Endothelial cell of umbilical vein (primary cell): ENCODE data around the gene SHISA2. TPM values are rescaled to one million over a fixed set of nuclear protein-coding genes. Genes with fewer than 3 reads are reported as not detected.

Source experiments
- BruUV-seq: library from RNA; stranded (reverse); fragments of 400-500 nt; replicated peaks from 2 replicates; lab custom pipeline; 2021; lab: Mats Ljungman, UMichigan
- CTCF ChIA-PET: fragments of 300-600, 350-600 bp; sonication (Branson Sonifier 250); formaldehyde crosslinking; loops from one replicate; lab custom pipeline; 2021; ENCODE audit warnings: antibody characterized with exemption, inconsistent platforms; lab: Charles Lee
- POLR2A ChIA-PET: fragments of 300-600, 350-600 bp; sonication (Branson Sonifier 250); formaldehyde crosslinking; loops from one replicate; lab custom pipeline; 2021; ENCODE audit warnings: antibody characterized with exemption, inconsistent platforms; lab: Charles Lee
- DNase-seq: peaks from one replicate; pipeline ENCODE4 v3.0.0-alpha.2; 2011; ENCODE audit warnings: low read depth, low spot score
- FAIRE-seq: peaks from 2 replicates; lab custom pipeline; 2011; peaks lifted over from hg19 to GRCh38; lab: Jason Lieb, UNC
- H2AFZ ChIP-seq: 2 replicates; pipeline ENCODE4 v1.6.0; 2012; ENCODE audit warnings: low read depth, low read length, control low read depth, inconsistent platforms
- H3K27ac ChIP-seq: 2 replicates; pipeline ENCODE4 v1.5.1; 2011; ENCODE audit warnings: low read depth, mild to moderate bottlenecking, control low read depth, low read length, moderate library complexity; ENCODE audit not compliant: insufficient read depth
- H3K27me3 ChIP-seq, 2 experiments: 2 replicates each; pipeline versions ENCODE4 v1.6.0 to v1.6.1; 2011; ENCODE audit warnings: low read length in 2 of 2, mixed read lengths in 1 of 2; ENCODE audit not compliant: control insufficient read depth in 2 of 2, insufficient read depth in 2 of 2
- H3K36me3 ChIP-seq, 2 experiments: 2 replicates in 1 of 2; 3 replicates in 1 of 2; pipeline ENCODE4 v1.5.1; 2011; ENCODE audit warnings: low read length in 2 of 2, mild to moderate bottlenecking in 1 of 2, moderate library complexity in 1 of 2; ENCODE audit not compliant: control insufficient read depth in 2 of 2, insufficient read depth in 2 of 2; ENCODE audit errors: extremely low read depth in 1 of 2
- H3K4me1 ChIP-seq: 3 replicates; pipeline ENCODE4 v1.5.1; 2011; ENCODE audit warnings: mild to moderate bottlenecking, low read length; ENCODE audit not compliant: control insufficient read depth, insufficient read depth; ENCODE audit errors: extremely low read depth
- H3K4me2 ChIP-seq: 2 replicates; pipeline ENCODE4 v1.6.1; 2011; ENCODE audit warnings: low read length, control low read depth, mixed read lengths; ENCODE audit not compliant: insufficient read depth
- H3K4me3 ChIP-seq, 3 experiments: fragments of 200-600 bp in 1 of 3; sonication (generic), shearing (Covaris generic) in 1 of 3; replicated peaks in 1 of 3; 2 replicates each; pipeline ENCODE4 v1.5.1; 2011 to 2016; ENCODE audit warnings: control low read depth in 3 of 3, low read length in 3 of 3, mild to moderate bottlenecking in 2 of 3, inconsistent platforms in 1 of 3, low read depth in 1 of 3, moderate library complexity in 1 of 3; ENCODE audit not compliant: insufficient read depth in 1 of 3
- H3K79me2 ChIP-seq: 2 replicates; pipeline ENCODE4 v1.6.0; 2012; ENCODE audit warnings: low read length, inconsistent platforms; ENCODE audit not compliant: control insufficient read depth, insufficient read depth
- H3K9ac ChIP-seq: replicated peaks from 2 replicates; pipeline ENCODE3; 2011; ENCODE audit warnings: low read length, control low read depth; ENCODE audit not compliant: insufficient read depth; ENCODE audit errors: extremely low read depth
- H3K9me1 ChIP-seq: replicated peaks from 3 replicates; pipeline ENCODE4 v1.6.0; 2011; ENCODE audit warnings: mild to moderate bottlenecking, low read length; ENCODE audit not compliant: control insufficient read depth, insufficient read depth; ENCODE audit errors: extremely low read depth
- H3K9me3 ChIP-seq: replicated peaks from 2 replicates; pipeline ENCODE4 v1.5.1; 2012; ENCODE audit warnings: low read length, inconsistent platforms; ENCODE audit not compliant: control insufficient read depth, insufficient read depth
- H4K20me1 ChIP-seq: replicated peaks from 2 replicates; pipeline ENCODE3; 2011; ENCODE audit warnings: mild to moderate bottlenecking, low read length; ENCODE audit not compliant: control insufficient read depth, insufficient read depth; ENCODE audit errors: extremely low read depth
- EZH2 ChIP-seq: IDR thresholded peaks from 2 replicates; pipeline ENCODE4 v1.6.1; 2012; ENCODE audit warnings: borderline replicate concordance, low read depth, mild to moderate bottlenecking, moderate library complexity, low read length, inconsistent platforms; ENCODE audit not compliant: severe bottlenecking
- FOS ChIP-seq: IDR thresholded peaks from 2 replicates; pipeline ENCODE4 v1.6.1; 2011; ENCODE audit warnings: mild to moderate bottlenecking, low read length, moderate library complexity, borderline replicate concordance; ENCODE audit not compliant: insufficient read depth
- GATA2 ChIP-seq: IDR thresholded peaks from 2 replicates; pipeline ENCODE4 v1.7.0; 2011; ENCODE audit warnings: low read depth, mild to moderate bottlenecking, moderate library complexity, mixed read lengths, low read length; ENCODE audit not compliant: insufficient read length, insufficient read depth
- JUN ChIP-seq: IDR thresholded peaks from 2 replicates; pipeline ENCODE4 v1.6.1; 2011; ENCODE audit warnings: borderline replicate concordance, low read depth; ENCODE audit not compliant: insufficient read length, insufficient read depth
- MYC ChIP-seq: IDR thresholded peaks from one replicate; pipeline ENCODE4 v1.6.1; 2011; ENCODE audit warnings: mild to moderate bottlenecking, low read depth, low read length
- POLR2A ChIP-seq: IDR thresholded peaks from 2 replicates; pipeline ENCODE4 v1.6.1; 2012; ENCODE audit warnings: low read depth, mild to moderate bottlenecking, control low read depth, low read length
- POLR2AphosphoS5 ChIP-seq: IDR thresholded peaks from 2 replicates; pipeline ENCODE4 v1.6.1; 2012; ENCODE audit warnings: low read depth, mild to moderate bottlenecking, control low read depth, low read length, moderate library complexity; ENCODE audit not compliant: insufficient read depth
- dilution Hi-C: fragments of 300-500 bp; cut with MboI; formaldehyde crosslinking; loops from one replicate; pipeline ENCODE4 v1.15.0; 2019; ENCODE audit warnings: low sequenced_read_pairs; ENCODE audit not compliant: extremely low pct_ligation_motif_present
- intact Hi-C: fragments of 100-400 bp; cut with micrococcal nuclease; formaldehyde crosslinking; loops from one replicate; pipeline ENCODE4 v1.10.0; 2022
- polyA plus RNA-seq, 4 experiments: library from polyadenylated mRNA; depleted of rRNA in 3 of 4; stranded (reverse) in 3 of 4; unstranded in 1 of 4; fragments of >200 nt; gene quantifications; 2 replicates each; pipeline versions ENCODE4 v1.2.1 to v1.2.3, GENCODE V29; 2011 to 2012; ENCODE audit warnings: missing spikeins in 1 of 4
- total RNA-seq: library from RNA; stranded (reverse); gene quantifications from 2 replicates; pipeline ENCODE4 v1.2.3, GENCODE V29; 2021
- TF ChIP-seq, protein P1 (sequence below): IDR thresholded peaks from 2 replicates; pipeline ENCODE4 v1.6.1; 2011; ENCODE audit not compliant: insufficient read depth, insufficient read length
- TF ChIP-seq, protein P2 (sequence below), 2 donors: IDR thresholded peaks; 1 replicate in 1 of 2; 2 replicates in 1 of 2; pipeline ENCODE4 v1.5.1; 2011; ENCODE audit warnings: low read length in 2 of 2, mild to moderate bottlenecking in 2 of 2, moderate library complexity in 2 of 2, control low read depth in 1 of 2, inconsistent platforms in 1 of 2, low read depth in 1 of 2; ENCODE audit not compliant: insufficient read depth in 1 of 2; ENCODE audit errors: extremely low read depth in 1 of 2

The SHISA2 gene
- total and polyA plus RNA-seq, 2 donors (not counting 3 experiments of a cell fraction or from before 2014, with no cell fraction given) = 1.5 to 2.5 TPM

DNA sequence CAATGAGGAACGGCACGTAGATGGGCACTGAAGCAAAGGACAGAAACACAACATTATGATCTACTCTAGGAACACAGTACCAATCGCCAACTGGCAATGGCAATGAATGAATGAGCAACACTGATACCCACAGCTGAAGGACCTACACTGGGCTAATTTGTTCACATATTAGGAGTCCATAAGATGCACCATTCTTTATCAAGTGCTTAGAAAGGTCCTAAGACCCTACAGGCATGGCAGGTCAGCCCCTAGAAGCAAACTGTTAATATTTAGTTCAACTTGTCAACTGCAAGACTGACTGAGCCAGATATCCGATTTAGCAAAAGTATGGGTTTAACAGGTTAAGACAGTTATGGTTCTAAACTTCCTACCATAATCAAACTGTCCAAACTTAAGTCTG lies 4.8 kb downstream of the SHISA2 start:
- no TSS peak for BruUV-seq
- CTCF ChIA-PET = no interaction called here

More for the DNA sequence above, 4.8 kb downstream of the SHISA2 start:
- H3K36me3 ChIP-seq = no peaks in the 10 kb centered on the region
- H3K4me3 ChIP-seq = no peak overlapping the region
- DNase-seq (no peak), FAIRE-seq (no peak)
- dilution Hi-C loops (no loop called here), intact Hi-C loops (loop anchor here (1.0 kb wide), 1 partner anchor 63 kb away; no protein-coding TSS in a partner anchor)
- no peak overlapping the region for H2AFZ ChIP-seq
- POLR2A ChIA-PET = no interaction called here
- H3K9me3 ChIP-seq = no peaks in the 10 kb centered on the region
- no peaks in the 10 kb centered on the region for H3K9me1 ChIP-seq
- H4K20me1 ChIP-seq = peaks cover 3% of the 10 kb centered on the region
- H3K79me2 ChIP-seq = peaks cover 38% of the 10 kb centered on the region
- TF ChIP-seq POLR2AphosphoS5 = no peak
- no peak for TF ChIP-seq POLR2A
- TF ChIP-seq FOS = no peak
- TF ChIP-seq, protein P1, sequence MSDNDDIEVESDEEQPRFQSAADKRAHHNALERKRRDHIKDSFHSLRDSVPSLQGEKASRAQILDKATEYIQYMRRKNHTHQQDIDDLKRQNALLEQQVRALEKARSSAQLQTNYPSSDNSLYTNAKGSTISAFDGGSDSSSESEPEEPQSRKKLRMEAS = no peak
- TF ChIP-seq, protein P2, sequence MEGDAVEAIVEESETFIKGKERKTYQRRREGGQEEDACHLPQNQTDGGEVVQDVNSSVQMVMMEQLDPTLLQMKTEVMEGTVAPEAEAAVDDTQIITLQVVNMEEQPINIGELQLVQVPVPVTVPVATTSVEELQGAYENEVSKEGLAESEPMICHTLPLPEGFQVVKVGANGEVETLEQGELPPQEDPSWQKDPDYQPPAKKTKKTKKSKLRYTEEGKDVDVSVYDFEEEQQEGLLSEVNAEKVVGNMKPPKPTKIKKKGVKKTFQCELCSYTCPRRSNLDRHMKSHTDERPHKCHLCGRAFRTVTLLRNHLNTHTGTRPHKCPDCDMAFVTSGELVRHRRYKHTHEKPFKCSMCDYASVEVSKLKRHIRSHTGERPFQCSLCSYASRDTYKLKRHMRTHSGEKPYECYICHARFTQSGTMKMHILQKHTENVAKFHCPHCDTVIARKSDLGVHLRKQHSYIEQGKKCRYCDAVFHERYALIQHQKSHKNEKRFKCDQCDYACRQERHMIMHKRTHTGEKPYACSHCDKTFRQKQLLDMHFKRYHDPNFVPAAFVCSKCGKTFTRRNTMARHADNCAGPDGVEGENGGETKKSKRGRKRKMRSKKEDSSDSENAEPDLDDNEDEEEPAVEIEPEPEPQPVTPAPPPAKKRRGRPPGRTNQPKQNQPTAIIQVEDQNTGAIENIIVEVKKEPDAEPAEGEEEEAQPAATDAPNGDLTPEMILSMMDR (IDR thresholded peaks at IDR 0.05; ENCODE audit: extremely low read depth in 1 of 2, insufficient read depth in 1 of 2, low read depth in 1 of 2, low read length in 2 of 2) = no peak
- no peak for TF ChIP-seq EZH2
- TF ChIP-seq MYC = no peak
- no peak for TF ChIP-seq GATA2
- no peak for TF ChIP-seq JUN
- H3K27ac ChIP-seq = no peak overlapping the region
- H3K27me3 ChIP-seq = peaks cover 0 to 3% of the 10 kb centered on the region in 2 experiments
- no peak overlapping the region for H3K4me2 ChIP-seq
- no peak overlapping the region for H3K9ac ChIP-seq
- peaks cover 19% of the 10 kb centered on the region for H3K4me1 ChIP-seq
